Thymus (tissue), 11 donors: ENCODE measurements around the gene AADAC. TPM values are rescaled to one million over a fixed set of nuclear protein-coding genes. Genes with fewer than 3 reads are reported as not detected.
A peak's percentile ranks its signal among the peaks of the same experiment; 100 is the strongest.
"Not testable (repeated sequence)": the region's sequence is repeated elsewhere in the genome, so short reads cannot be mapped to it uniquely, and the experiment has no call there.

ENCODE experiments used
- DNase-seq, 9 donors: peaks; one replicate each; pipeline ENCODE4 v3.0.0-alpha.2; 2013; ENCODE audit warnings: low spot score in 9 of 9, low read depth in 6 of 9, missing footprints in 1 of 9
- H3K27ac ChIP-seq, 2 donors: one replicate each; pipeline ENCODE4 v1.5.1; 2013; ENCODE audit warnings: control low read depth in 1 of 2, low read depth in 1 of 2, low read length in 1 of 2, mild to moderate bottlenecking in 1 of 2, moderate library complexity in 1 of 2
- H3K27me3 ChIP-seq, 2 donors: one replicate each; pipeline ENCODE4 v1.5.1; 2013; ENCODE audit warnings: low read length in 1 of 2; ENCODE audit not compliant: control insufficient read depth in 2 of 2, insufficient read depth in 1 of 2
- H3K36me3 ChIP-seq, 2 donors: one replicate each; pipeline ENCODE4 v1.5.1; 2013; ENCODE audit warnings: low read length in 1 of 2, mild to moderate bottlenecking in 1 of 2, moderate library complexity in 1 of 2; ENCODE audit not compliant: control insufficient read depth in 2 of 2, insufficient read depth in 2 of 2
- H3K4me1 ChIP-seq, 2 donors: one replicate each; pipeline ENCODE4 v1.5.1; 2013; ENCODE audit warnings: low read length in 2 of 2; ENCODE audit not compliant: control insufficient read depth in 2 of 2, insufficient read depth in 2 of 2
- H3K4me3 ChIP-seq, 2 donors: one replicate each; pipeline ENCODE4 v1.5.1; 2013; ENCODE audit warnings: low read length in 2 of 2, control low read depth in 1 of 2, mild to moderate bottlenecking in 1 of 2
- H3K9me3 ChIP-seq, 2 donors: one replicate each; pipeline ENCODE4 v1.5.1; 2013; ENCODE audit warnings: low read length in 1 of 2, mild to moderate bottlenecking in 1 of 2; ENCODE audit not compliant: control insufficient read depth in 2 of 2, insufficient read depth in 1 of 2
- WGBS: extraction: QIAGEN DNeasy Blood & Tissue Kit; methylation state at CpG from one replicate; pipeline ENCODE4 v1.1.7; 2013; 5-methylcytosine and 5-hydroxymethylcytosine counted together
- polyA plus RNA-seq: library from polyadenylated mRNA; stranded (reverse); fragments of 200-250 nt; gene quantifications from one replicate; pipeline ENCODE4 v1.2.3, GENCODE V29; 2013
- total RNA-seq: library from RNA; stranded (reverse); fragments of 120-200 nt; gene quantifications from one replicate; pipeline ENCODE4 v1.2.4, GENCODE V29; 2013
- donor health status: healthy.

Gene AADAC
- total and polyA plus RNA-seq, 2 donors, result 0.19 to 1.7 TPM

- WGBS, result 96% methylated on average over 1 of the region's 1 CpG
- no peaks in the 10 kb centered on the region for H3K36me3 ChIP-seq
- H3K4me1 ChIP-seq, result peaks cover 4% of the 10 kb centered on the region in 2 donors
- H3K9me3 ChIP-seq, result no peaks in the 10 kb centered on the region
- H3K4me3 ChIP-seq, result no peak overlapping the region
- H3K27me3 ChIP-seq, result no peaks in the 10 kb centered on the region
- no peak overlapping the region for H3K27ac ChIP-seq
- no peak for DNase-seq
Observed at GRCh38 chr3:151839313-151839631, 25.4 kb downstream of the AADAC start.

DNA sequence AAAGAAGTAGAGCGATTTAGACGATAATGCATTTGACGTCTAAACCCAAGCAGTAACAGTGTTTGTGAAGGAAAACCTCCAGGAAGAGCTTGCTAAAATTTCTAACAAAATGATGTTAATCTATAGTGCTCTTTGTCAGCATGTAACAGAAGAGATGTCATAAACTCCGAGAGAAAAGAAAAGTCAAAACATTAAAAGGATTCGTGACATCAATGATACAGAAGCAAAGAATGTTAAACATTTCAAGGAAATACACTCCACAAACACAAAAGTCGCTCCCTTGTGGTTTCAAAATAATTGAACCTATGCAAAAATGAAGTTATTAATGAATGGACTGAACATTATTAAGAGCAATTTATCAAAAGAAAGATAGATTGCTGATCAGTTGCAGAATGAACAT lies 27.9 kb downstream of the AADAC start:
- WGBS, result 97% methylated on average over 6 of the region's 6 CpGs
- Histone ChIP-seq H3K9me3 (no peaks in the 10 kb centered on the region), H3K27me3 (no peaks in the 10 kb centered on the region), H3K4me3 (no peak overlapping the region), H3K27ac (no peak overlapping the region), H3K36me3 (no peaks in the 10 kb centered on the region), H3K4me1 (peaks cover 0 to 4% of the 10 kb centered on the region in 2 donors)
- no peak for DNase-seq

DNA sequence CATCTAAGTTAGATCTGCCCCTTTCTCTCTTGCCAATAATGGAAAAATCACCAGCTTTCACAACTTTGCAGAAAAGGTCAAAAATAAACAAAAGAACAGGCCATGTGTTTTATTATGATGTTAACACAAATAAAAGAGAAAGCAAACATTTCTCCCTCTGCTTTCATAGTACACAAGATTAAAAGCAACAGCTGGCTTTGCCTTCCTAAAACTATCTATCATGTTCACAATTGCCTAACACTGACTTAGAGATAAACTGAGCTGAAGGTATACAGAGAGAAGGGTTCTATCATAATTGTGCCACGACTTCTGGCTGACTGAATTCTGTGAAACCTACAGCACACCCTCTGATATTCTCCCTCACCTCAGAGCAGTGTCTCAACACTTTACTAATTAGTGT lies 29.4 kb downstream of the AADAC start:
- WGBS, result 47% methylated on average over 1 of the region's 1 CpG
- no peak for DNase-seq
- H3K36me3 ChIP-seq, result no peaks in the 10 kb centered on the region
- no peak overlapping the region for H3K27ac ChIP-seq
- no peaks in the 10 kb centered on the region for H3K27me3 ChIP-seq
- H3K4me3 ChIP-seq, result no peak overlapping the region
- H3K9me3 ChIP-seq, result no peaks in the 10 kb centered on the region
- H3K4me1 ChIP-seq, result no peaks in the 10 kb centered on the region

GRCh38 chr3:151845306-151845905 lies 31.5 kb downstream of the AADAC start:
- DNase-seq, result no peak
- H3K9me3 ChIP-seq, result no peaks in the 10 kb centered on the region
- no peaks in the 10 kb centered on the region for H3K36me3 ChIP-seq
- H3K4me3 ChIP-seq, result no peak overlapping the region
- H3K27ac ChIP-seq, result no peak overlapping the region
- H3K4me1 ChIP-seq, result no peaks in the 10 kb centered on the region
- WGBS, result 77% methylated on average over 3 of the region's 3 CpGs
- no peaks in the 10 kb centered on the region for H3K27me3 ChIP-seq

DNA sequence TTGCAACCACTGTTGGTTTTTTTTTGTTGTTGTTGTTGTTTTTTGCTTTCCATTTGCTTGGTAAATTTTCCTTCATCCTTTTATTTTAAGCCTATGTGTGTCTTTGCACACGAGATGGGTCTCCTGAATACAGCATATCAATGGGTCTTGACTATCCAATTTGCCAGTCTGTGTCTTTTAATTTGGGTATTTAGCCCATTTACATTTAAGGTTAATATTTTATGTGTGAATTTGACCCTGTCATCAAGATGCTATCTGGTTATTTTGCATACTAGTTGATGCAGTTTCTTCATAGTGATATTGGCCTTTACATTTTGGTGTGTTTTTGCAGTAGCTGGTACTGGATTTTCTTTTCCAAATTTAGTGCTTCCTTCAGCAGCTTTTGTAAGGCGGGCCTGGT lies 36.1 kb downstream of the AADAC start:
- DNase-seq, result not testable (repeated sequence)
- H3K4me1 ChIP-seq, result peaks cover 0 to 10% of the 10 kb centered on the region in 2 donors

DNA sequence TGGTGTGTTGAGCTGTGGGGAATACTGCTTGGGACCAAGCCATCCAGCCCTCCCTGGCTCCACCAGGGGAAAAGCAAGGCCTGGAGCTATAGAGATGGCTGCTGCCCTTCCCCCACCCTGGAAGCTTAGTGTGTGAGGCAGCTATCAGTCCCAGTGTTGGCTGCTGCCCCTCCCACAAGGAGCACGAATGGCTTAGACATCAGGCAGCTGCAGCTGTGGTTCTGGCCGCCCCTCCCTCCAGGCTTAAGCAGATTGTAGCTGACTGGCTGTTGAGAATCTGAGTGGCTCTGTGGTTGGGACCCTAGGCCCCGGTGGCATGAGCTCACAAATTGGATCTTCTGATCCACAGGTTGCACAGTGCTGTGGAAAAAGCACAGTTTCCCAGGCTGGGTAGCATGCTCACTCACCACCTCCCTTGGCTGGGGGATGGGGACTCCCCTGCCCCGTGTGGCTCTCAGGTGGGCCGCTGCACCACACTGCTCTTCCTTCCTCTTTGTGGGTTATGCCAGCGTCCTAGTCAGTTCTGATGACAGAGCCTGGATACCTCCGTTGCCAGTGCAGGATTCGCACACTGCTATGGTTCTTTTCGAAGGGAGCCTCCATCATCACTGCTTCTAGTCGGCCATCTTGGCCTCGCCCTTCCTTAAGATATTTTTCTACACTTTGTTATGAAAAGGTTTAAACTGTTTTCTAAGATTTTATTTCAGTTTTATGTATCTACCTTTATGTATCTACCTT lies 38.3 kb downstream of the AADAC start:
- Histone ChIP-seq H3K9me3 (peaks cover 0 to 11% of the 10 kb centered on the region in 2 donors), H3K4me3 (no peak overlapping the region), H3K27ac (no peak overlapping the region), H3K4me1 (peaks cover 0 to 10% of the 10 kb centered on the region in 2 donors), H3K36me3 (no peaks in the 10 kb centered on the region), H3K27me3 (no peaks in the 10 kb centered on the region)
- 44% methylated on average over 11 of the region's 11 CpGs for WGBS
- DNase-seq, result peak in 3 of 9 donors; percentile 12 to 49 (median 22)

More for the DNA sequence above, 36.1 kb downstream of the AADAC start:
- 98% methylated on average over 2 of the region's 2 CpGs for WGBS
- H3K4me3 ChIP-seq, H3K36me3 ChIP-seq, H3K27me3 ChIP-seq, H3K27ac ChIP-seq: not testable (repeated sequence)
- peaks cover 0 to 11% of the 10 kb centered on the region in 2 donors for H3K9me3 ChIP-seq

DNA sequence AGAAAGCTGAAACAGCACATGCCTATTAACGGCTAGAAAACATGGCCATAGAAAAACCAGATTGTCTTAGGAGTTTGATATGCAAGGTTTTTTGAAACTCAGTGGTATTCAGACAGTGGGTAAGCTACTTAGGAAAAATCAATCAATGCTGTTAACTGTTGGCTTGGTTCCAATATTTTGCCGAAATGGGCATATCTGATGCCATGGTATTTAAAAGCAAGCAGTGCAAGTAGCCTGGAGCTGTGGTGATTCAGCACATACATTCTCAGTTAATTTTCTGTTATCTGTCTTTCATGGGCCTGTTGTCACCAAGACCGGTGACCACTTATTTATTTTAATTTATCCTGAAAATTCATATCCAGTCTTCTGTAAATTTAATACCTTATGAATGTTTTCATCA lies 42.2 kb downstream of the AADAC start:
- H3K27ac ChIP-seq, result no peak overlapping the region
- H3K27me3 ChIP-seq, result no peaks in the 10 kb centered on the region
- H3K36me3 ChIP-seq, result no peaks in the 10 kb centered on the region
- WGBS, result 99% methylated on average over 3 of the region's 3 CpGs
- peaks cover 0 to 10% of the 10 kb centered on the region in 2 donors for H3K4me1 ChIP-seq
- no peak for DNase-seq
- H3K4me3 ChIP-seq, result no peak overlapping the region
- peaks cover 0 to 11% of the 10 kb centered on the region in 2 donors for H3K9me3 ChIP-seq

DNA sequence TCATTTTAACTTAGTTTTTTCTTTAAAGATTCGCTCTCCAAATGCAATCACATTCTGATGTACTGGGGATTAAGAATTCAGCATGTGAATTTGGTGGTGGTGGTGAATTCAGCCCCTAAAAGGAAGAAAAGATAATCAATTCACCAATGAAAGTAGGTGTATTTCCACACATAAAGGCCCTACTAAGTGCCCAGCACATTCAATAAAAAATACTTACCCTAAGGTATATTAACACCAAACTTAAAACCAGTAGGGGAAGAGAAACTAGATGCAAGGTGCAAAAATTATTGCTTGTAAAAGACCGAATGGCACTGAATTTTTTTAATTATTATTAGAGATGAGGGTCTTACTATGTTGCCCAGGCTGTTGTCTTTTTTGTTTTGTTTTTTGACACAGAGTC lies 42.7 kb downstream of the AADAC start:
- DNase-seq, result no peak
- Histone ChIP-seq H3K9me3 (peaks cover 0 to 9% of the 10 kb centered on the region in 2 donors), H3K4me1 (peaks cover 0 to 9% of the 10 kb centered on the region in 2 donors), H3K27ac (no peak overlapping the region), H3K27me3 (no peaks in the 10 kb centered on the region), H3K4me3 (no peak overlapping the region), H3K36me3 (no peaks in the 10 kb centered on the region)
- 98% methylated on average over 2 of the region's 2 CpGs for WGBS

DNA sequence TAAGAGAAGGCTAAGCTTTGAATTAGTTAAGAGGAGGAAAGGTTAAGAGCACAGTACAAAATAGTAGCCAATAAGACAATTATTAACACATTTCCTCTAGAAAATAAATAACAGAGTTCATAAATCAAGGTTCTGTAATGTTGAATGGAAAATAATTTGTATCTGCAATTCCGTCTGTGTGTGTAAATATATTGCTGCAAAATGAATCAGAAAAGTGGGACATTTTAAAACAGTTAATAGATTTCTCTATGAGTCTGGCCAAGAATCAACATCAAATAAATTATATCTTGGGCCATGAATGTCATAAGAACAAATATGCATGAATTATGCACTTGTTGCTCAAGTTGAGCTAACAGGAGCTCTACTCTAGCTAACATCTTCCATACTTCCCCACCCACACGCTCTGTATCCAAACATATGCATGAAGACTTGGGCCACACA lies 45.3 kb downstream of the AADAC start:
- no peaks in the 10 kb centered on the region for H3K4me1 ChIP-seq
- no peak overlapping the region for H3K4me3 ChIP-seq
- no peak overlapping the region for H3K27ac ChIP-seq
- no peak for DNase-seq
- H3K36me3 ChIP-seq, result no peaks in the 10 kb centered on the region
- no peaks in the 10 kb centered on the region for H3K9me3 ChIP-seq
- 99% methylated on average over 2 of the region's 2 CpGs for WGBS
- no peaks in the 10 kb centered on the region for H3K27me3 ChIP-seq
